Dendritic cell treated with granulocyte-macrophage colony-stimulating factor and Interleukin-4, amounts not matched to agents 40 ng/mL and 50 ng/mL, for 4 days (primary cell): ENCODE data around the gene MAPK14.

Experiments used
- H3K27ac Mint-ChIP-seq: one replicate; pipeline ENCODE4 v1.8.0; 2022; ENCODE audit warnings: mild to moderate bottlenecking, mixed read lengths
- H3K27me3 Mint-ChIP-seq: one replicate; pipeline ENCODE4 v1.8.0; 2022; ENCODE audit warnings: mild to moderate bottlenecking, mixed read lengths
- H3K36me3 Mint-ChIP-seq: one replicate; pipeline ENCODE4 v1.8.0; 2022; ENCODE audit warnings: low read depth, mixed read lengths
- H3K4me1 Mint-ChIP-seq: one replicate; pipeline ENCODE4 v1.8.0; 2022; ENCODE audit warnings: low read depth, mixed read lengths
- H3K4me3 Mint-ChIP-seq: one replicate; pipeline ENCODE4 v1.8.0; 2022; ENCODE audit warnings: mild to moderate bottlenecking, moderate library complexity, mixed read lengths
- H3K9me3 Mint-ChIP-seq: one replicate; pipeline ENCODE4 v1.8.0; 2022; ENCODE audit warnings: mixed read lengths
- intact Hi-C: fragments of 100-400 bp; cut with micrococcal nuclease; formaldehyde crosslinking; loops from one replicate; pipeline ENCODE4 v1.15.0; 2022

The MAPK14 gene

GRCh38 chr6:36050305-36050704 lies 22.7 kb downstream of the MAPK14 start:
- H3K27me3 Mint-ChIP-seq, result no peaks in the 10 kb centered on the region
- intact Hi-C loops, result no loop called here

GRCh38 chr6:36050947-36051710 lies 23.5 kb downstream of the MAPK14 start:
- H3K27me3 Mint-ChIP-seq, result no peaks in the 10 kb centered on the region
- no peak overlapping the region for H3K27ac Mint-ChIP-seq
- H3K36me3 Mint-ChIP-seq, result peaks cover 12% of the 10 kb centered on the region
- H3K4me1 Mint-ChIP-seq, result peaks cover 9% of the 10 kb centered on the region
- no peaks in the 10 kb centered on the region for H3K9me3 Mint-ChIP-seq
- intact Hi-C loops, result no loop called here
- H3K4me3 Mint-ChIP-seq, result no peak overlapping the region

More at GRCh38 chr6:36050305-36050704, 22.7 kb downstream of the MAPK14 start:
- no peaks in the 10 kb centered on the region for H3K9me3 Mint-ChIP-seq
- peaks cover 10% of the 10 kb centered on the region for H3K36me3 Mint-ChIP-seq
- H3K4me3 Mint-ChIP-seq, result no peak overlapping the region
- peaks cover 11% of the 10 kb centered on the region for H3K4me1 Mint-ChIP-seq
- H3K27ac Mint-ChIP-seq, result no peak overlapping the region

GRCh38 chr6:36052097-36052496 lies 24.5 kb downstream of the MAPK14 start:
- Mint-ChIP-seq H3K36me3 (peaks cover 20% of the 10 kb centered on the region), H3K27me3 (no peaks in the 10 kb centered on the region), H3K9me3 (no peaks in the 10 kb centered on the region), H3K4me3 (no peak overlapping the region), H3K4me1 (peaks cover 9% of the 10 kb centered on the region), H3K27ac (no peak overlapping the region)
- intact Hi-C loops, result no loop called here

- intact Hi-C loops, result no loop called here
- Mint-ChIP-seq H3K36me3 (peaks cover 28% of the 10 kb centered on the region), H3K9me3 (no peaks in the 10 kb centered on the region), H3K4me1 (peaks cover 5% of the 10 kb centered on the region), H3K27ac (no peak overlapping the region), H3K27me3 (no peaks in the 10 kb centered on the region), H3K4me3 (no peak overlapping the region)
Measured at GRCh38 chr6:36053878-36054277, 26.3 kb downstream of the MAPK14 start.

- no peaks in the 10 kb centered on the region for H3K27me3 Mint-ChIP-seq
- H3K27ac Mint-ChIP-seq, result no peak overlapping the region
- peaks cover 34% of the 10 kb centered on the region for H3K36me3 Mint-ChIP-seq
- H3K9me3 Mint-ChIP-seq, result no peaks in the 10 kb centered on the region
- H3K4me1 Mint-ChIP-seq, result peaks cover 7% of the 10 kb centered on the region
- intact Hi-C loops, result no loop called here
- H3K4me3 Mint-ChIP-seq, result no peak overlapping the region
Measured at GRCh38 chr6:36054415-36054814, 26.8 kb downstream of the MAPK14 start.

GRCh38 chr6:36054956-36055355 lies 27.3 kb downstream of the MAPK14 start:
- no peaks in the 10 kb centered on the region for H3K9me3 Mint-ChIP-seq
- no peak overlapping the region for H3K27ac Mint-ChIP-seq
- H3K36me3 Mint-ChIP-seq, result peaks cover 39% of the 10 kb centered on the region
- peaks cover 12% of the 10 kb centered on the region for H3K4me1 Mint-ChIP-seq
- H3K27me3 Mint-ChIP-seq, result no peaks in the 10 kb centered on the region
- intact Hi-C loops, result no loop called here
- H3K4me3 Mint-ChIP-seq, result no peak overlapping the region

GRCh38 chr6:36056178-36056577 lies 28.6 kb downstream of the MAPK14 start:
- Mint-ChIP-seq H3K27ac (no peak overlapping the region), H3K27me3 (no peaks in the 10 kb centered on the region), H3K36me3 (peaks cover 51% of the 10 kb centered on the region), H3K4me3 (no peak overlapping the region), H3K9me3 (no peaks in the 10 kb centered on the region), H3K4me1 (peaks cover 20% of the 10 kb centered on the region)
- intact Hi-C loops, result no loop called here

- peaks cover 73% of the 10 kb centered on the region for H3K36me3 Mint-ChIP-seq
- no peaks in the 10 kb centered on the region for H3K9me3 Mint-ChIP-seq
- H3K4me1 Mint-ChIP-seq, result peaks cover 41% of the 10 kb centered on the region
Measured at GRCh38 chr6:36061236-36061635, 33.6 kb downstream of the MAPK14 start.

GRCh38 chr6:36062247-36062646 lies 34.6 kb downstream of the MAPK14 start:
- Mint-ChIP-seq H3K27me3 (no peaks in the 10 kb centered on the region), H3K36me3 (peaks cover 72% of the 10 kb centered on the region), H3K9me3 (no peaks in the 10 kb centered on the region), H3K4me1 (peaks cover 42% of the 10 kb centered on the region), H3K27ac (no peak overlapping the region), H3K4me3 (no peak overlapping the region)
- intact Hi-C loops, result no loop called here

More at GRCh38 chr6:36061236-36061635, 33.6 kb downstream of the MAPK14 start:
- H3K27ac Mint-ChIP-seq, result no peak overlapping the region
- H3K4me3 Mint-ChIP-seq, result no peak overlapping the region
- intact Hi-C loops, result no loop called here
- no peaks in the 10 kb centered on the region for H3K27me3 Mint-ChIP-seq

- intact Hi-C loops, result no loop called here
- Mint-ChIP-seq H3K4me1 (peaks cover 53% of the 10 kb centered on the region), H3K4me3 (no peak overlapping the region), H3K36me3 (peaks cover 76% of the 10 kb centered on the region), H3K9me3 (peaks cover 9% of the 10 kb centered on the region), H3K27me3 (no peaks in the 10 kb centered on the region), H3K27ac (no peak overlapping the region)
Measured at GRCh38 chr6:36063318-36064060, 35.9 kb downstream of the MAPK14 start.

- Mint-ChIP-seq H3K27me3 (no peaks in the 10 kb centered on the region), H3K4me3 (no peak overlapping the region), H3K4me1 (peaks cover 59% of the 10 kb centered on the region), H3K9me3 (peaks cover 9% of the 10 kb centered on the region), H3K36me3 (peaks cover 64% of the 10 kb centered on the region), H3K27ac (peak overlapping the region; percentile 50)
- intact Hi-C loops, result no loop called here
Measured at GRCh38 chr6:36064770-36065396, 37.3 kb downstream of the MAPK14 start.

GRCh38 chr6:36065916-36066315 lies 38.3 kb downstream of the MAPK14 start:
- no peak overlapping the region for H3K4me3 Mint-ChIP-seq
- H3K27ac Mint-ChIP-seq, result peak overlapping the region; percentile 50
- no peaks in the 10 kb centered on the region for H3K27me3 Mint-ChIP-seq
- peaks cover 9% of the 10 kb centered on the region for H3K9me3 Mint-ChIP-seq
- intact Hi-C loops, result no loop called here
- peaks cover 54% of the 10 kb centered on the region for H3K36me3 Mint-ChIP-seq
- peaks cover 51% of the 10 kb centered on the region for H3K4me1 Mint-ChIP-seq

GRCh38 chr6:36066817-36067216 lies 39.2 kb downstream of the MAPK14 start:
- Mint-ChIP-seq H3K9me3 (peaks cover 9% of the 10 kb centered on the region), H3K27ac (no peak overlapping the region), H3K36me3 (peaks cover 45% of the 10 kb centered on the region), H3K4me3 (no peak overlapping the region), H3K27me3 (no peaks in the 10 kb centered on the region), H3K4me1 (peaks cover 52% of the 10 kb centered on the region)
- intact Hi-C loops, result no loop called here

- Mint-ChIP-seq H3K36me3 (peaks cover 45% of the 10 kb centered on the region), H3K4me3 (no peak overlapping the region), H3K27ac (no peak overlapping the region), H3K9me3 (peaks cover 9% of the 10 kb centered on the region), H3K27me3 (no peaks in the 10 kb centered on the region), H3K4me1 (peaks cover 59% of the 10 kb centered on the region)
- intact Hi-C loops, result no loop called here
Measured at GRCh38 chr6:36067374-36068011, 39.9 kb downstream of the MAPK14 start.
